IPS DF 4.7 (cell line): Measurements from ENCODE around the gene ZDHHC14.

Experiments used
- DNase-seq: peaks from one replicate; pipeline ENCODE4 v3.0.0-alpha.2; 2013; ENCODE audit warnings: low spot score; ENCODE audit errors: extremely low read depth

Gene ZDHHC14

GRCh38 chr6:157531986-157532365, 151.0 kb downstream of the ZDHHC14 start:
- DNase-seq, result no peak

GRCh38 chr6:157533048-157533871, 152.3 kb downstream of the ZDHHC14 start:
- DNase-seq, result no peak

- DNase-seq, result no peak
Observed at GRCh38 chr6:157534134-157534871, 153.3 kb downstream of the ZDHHC14 start.

DNA sequence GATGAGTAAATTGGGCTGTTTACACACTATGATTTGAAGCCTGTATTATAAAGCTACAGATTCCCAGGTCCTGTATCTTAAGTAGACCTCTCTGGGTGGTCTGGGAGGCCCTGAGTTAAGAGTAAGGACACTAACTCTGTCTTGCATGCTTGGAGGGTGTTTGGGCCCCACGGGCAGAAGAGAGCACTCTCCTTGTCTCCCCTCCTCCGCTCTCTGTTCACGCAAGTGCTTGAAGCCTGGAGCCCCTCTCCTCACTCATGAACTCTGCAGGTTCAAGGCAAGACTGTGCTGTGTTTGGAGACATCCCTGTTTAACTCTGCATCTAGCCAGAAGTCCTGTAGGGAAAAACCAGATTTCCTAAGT, 154.0 kb downstream of the ZDHHC14 start:
- no peak for DNase-seq

- no peak for DNase-seq
Observed at GRCh38 chr6:157535340-157536222, 154.6 kb downstream of the ZDHHC14 start.

GRCh38 chr6:157536223-157536545, 155.2 kb downstream of the ZDHHC14 start:
- no peak for DNase-seq

GRCh38 chr6:157537556-157537955, 156.6 kb downstream of the ZDHHC14 start:
- DNase-seq, result no peak

DNA sequence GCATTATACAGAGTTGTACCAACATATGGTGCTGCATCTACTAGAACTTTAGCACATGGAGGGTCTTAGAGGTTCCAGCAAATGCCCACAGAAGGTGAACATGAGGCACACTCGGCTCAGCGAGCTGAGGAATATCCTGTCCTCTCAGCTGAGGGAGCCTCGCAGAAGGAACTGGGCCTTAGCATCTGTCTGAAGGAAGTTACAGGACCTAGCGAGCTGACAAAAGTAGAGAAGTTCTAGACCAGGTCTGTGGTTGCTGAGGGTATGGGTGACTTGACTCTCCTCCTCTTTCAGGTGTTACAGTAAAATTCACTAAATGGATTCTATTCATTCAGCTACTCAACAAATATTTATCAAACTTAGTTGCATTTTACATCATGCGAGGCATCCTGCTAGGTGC, 157.2 kb downstream of the ZDHHC14 start:
- no peak for DNase-seq

DNA sequence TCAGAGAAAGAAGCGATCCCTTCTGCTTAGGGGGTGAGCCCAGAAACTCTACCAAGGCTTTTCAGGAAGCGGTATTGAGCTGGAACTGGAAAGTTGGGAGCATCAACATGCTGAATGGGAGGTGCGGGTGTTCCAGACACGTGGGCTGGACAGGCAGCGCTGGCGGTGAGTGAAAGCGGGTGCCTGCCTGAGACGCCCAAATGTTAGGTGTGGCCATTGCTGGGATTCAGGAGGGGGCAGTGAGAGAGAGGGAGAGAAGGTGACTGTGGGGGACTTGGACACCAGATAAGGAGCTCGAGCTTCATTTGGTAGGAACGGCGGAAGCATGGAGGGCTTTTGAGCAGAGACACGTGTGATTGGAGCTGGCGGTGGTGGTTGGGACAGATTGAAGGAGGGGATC, 157.7 kb downstream of the ZDHHC14 start:
- no peak for DNase-seq

- no peak for DNase-seq
Observed at GRCh38 chr6:157539421-157539822, 158.4 kb downstream of the ZDHHC14 start.

DNA sequence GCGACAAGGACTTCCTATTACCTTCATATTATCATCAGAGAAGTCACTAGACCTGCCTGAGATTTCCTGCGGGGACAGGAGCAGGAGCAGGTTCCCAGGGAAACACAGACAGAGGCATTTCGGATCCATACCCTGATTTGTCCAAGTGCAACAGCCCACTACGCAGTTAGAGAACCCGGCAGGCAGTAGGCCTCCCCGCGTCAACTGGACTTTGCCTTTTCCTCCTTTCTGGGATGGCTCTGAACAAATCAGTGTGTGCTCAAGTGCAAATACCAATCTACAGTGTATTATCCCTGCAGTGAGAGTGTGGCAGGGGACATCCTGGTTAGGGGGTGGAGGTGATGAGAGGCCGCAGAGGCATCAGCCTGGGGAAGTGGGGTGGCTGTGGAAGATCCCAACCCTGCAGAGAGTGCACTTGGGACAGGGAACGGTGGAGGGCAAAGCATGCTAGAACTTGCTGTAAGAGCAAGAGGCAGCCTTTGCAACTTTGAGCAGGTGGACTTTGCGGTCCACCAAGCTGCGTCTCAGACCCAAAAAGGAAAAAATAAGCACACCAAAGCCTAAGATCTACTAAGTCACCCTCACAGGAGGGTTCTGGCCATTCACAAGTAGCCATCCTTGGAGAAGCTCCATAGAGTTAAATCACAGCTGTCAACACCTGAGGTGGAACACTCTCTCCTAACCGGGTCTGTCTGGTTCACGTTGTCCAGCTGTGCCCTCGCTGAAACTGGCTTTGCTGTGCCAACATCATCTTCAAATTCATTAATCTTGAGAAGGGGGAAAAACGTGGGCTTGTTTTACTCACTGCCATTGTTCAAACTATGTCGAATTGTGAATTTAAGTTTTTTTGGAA, 159.1 kb downstream of the ZDHHC14 start:
- no peak for DNase-seq

GRCh38 chr6:157541618-157542413, 160.8 kb downstream of the ZDHHC14 start:
- no peak for DNase-seq

DNA sequence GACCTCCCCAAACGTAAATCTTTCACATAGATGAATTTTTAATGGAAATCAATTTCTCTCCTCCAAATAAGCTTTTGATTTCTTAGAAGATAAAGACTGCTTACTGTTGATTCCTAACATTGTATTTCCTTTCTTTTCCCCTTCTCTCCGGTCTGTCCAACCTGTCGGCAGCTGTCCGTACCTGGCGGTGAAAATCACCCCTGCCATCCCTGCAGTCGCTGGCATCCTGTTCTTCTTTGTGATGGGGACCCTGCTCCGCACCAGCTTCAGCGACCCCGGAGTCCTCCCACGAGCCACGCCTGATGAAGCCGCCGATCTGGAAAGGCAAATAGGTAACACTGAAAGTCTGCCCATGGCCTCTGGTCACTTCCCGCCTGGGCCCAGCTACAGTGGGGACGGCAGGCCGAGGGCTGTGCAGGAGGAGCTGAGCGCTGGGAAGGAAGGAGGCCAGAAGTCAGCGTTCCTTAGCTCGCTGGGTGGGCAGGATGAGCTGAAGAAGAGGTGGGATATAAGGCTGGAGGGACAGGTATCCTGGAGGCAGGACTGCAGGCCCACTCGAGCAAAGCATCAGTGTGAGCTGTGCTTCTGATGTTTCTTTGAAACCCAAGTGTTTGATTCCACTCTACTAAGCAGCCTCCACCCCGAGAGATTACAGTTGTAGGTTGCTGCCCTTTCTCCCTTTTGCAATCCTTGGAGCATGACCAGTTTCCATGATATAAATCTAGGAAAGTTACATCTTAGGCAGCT, 161.6 kb downstream of the ZDHHC14 start:
- no peak for DNase-seq

- DNase-seq, result no peak
Observed at GRCh38 chr6:157546321-157546720, 165.3 kb downstream of the ZDHHC14 start.

DNA sequence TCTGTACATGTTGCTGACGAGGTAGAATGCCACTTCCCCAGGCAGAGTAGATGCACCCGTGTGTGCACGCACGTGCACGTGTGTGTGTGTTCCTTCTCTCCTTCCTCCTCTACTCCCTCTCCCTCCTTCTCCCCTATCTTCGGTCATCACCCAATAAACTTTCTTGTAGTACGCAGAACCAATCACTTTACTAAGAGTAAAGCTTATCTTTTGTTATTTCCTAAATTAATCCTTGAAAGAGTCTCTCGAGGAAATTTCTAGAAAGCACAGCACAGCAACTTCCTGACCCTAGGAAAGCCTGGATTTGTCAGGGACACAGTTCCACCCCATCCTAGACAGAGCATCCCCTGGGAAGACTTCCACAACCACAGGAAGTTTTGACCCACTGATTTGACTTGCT, 166.1 kb downstream of the ZDHHC14 start:
- no peak for DNase-seq

GRCh38 chr6:157548635-157549467, 167.9 kb downstream of the ZDHHC14 start:
- DNase-seq, result no peak

DNA sequence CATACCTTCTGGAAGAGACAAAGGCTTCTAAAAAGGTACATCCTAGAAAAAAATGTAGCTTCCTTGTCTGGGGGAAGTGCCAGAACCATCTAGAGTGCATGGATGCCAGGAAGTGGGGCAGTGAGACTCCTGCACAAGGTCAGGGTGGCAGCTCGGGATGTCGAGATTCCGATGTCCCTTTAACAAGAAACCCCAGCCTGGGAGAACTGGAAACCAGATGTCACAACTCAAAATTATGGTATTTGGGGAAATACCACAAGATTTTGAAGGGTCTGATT, 168.4 kb downstream of the ZDHHC14 start:
- no peak for DNase-seq

DNA sequence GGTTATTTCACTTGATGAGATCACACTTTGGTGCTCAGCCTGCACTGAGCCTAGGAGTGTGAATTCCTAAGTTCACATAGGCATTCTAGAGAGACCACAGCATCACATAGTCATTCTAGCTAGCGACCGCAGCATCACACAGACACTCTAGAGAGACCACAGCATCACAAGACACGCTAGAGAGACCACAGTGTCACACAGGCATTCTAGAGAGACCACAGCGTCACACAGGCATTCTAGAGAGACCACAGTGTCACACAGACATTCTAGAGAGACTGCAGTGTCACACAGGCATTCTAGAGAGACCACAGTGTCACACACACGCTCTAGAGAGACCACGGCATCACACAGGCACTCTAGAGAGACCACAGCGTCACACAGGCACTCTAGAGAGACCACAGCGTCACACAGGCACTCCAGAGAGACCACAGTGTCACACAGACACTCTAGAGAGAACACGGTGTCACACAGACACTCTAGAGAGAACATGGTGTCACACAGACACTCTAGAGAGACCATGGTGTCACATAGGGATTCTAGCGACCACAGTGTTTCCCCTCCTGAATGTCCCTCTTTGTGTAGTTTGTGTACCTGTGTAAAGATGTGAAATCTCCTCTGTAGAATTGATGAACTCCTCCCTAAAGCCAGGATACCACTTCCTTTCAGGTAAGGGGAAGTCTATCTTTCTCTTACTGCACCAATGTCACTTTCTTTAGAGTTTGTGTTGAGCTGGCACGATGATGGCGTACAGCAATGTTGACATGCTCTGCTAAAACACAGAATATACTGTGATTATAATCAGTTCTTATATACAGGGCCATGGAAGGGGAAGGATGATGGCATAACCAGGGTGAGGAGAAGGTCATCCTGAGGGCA, 169.4 kb downstream of the ZDHHC14 start:
- no peak for DNase-seq
